ENCODE data around the gene RWDD4.

- no peak for TF ChIP-seq POLR2A (IDR thresholded peaks at IDR 0.05)
- TF ChIP-seq, protein P1, sequence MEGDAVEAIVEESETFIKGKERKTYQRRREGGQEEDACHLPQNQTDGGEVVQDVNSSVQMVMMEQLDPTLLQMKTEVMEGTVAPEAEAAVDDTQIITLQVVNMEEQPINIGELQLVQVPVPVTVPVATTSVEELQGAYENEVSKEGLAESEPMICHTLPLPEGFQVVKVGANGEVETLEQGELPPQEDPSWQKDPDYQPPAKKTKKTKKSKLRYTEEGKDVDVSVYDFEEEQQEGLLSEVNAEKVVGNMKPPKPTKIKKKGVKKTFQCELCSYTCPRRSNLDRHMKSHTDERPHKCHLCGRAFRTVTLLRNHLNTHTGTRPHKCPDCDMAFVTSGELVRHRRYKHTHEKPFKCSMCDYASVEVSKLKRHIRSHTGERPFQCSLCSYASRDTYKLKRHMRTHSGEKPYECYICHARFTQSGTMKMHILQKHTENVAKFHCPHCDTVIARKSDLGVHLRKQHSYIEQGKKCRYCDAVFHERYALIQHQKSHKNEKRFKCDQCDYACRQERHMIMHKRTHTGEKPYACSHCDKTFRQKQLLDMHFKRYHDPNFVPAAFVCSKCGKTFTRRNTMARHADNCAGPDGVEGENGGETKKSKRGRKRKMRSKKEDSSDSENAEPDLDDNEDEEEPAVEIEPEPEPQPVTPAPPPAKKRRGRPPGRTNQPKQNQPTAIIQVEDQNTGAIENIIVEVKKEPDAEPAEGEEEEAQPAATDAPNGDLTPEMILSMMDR (IDR thresholded peaks at IDR 0.05) = no peak
Measured at GRCh38 chr4:183635741-183636140, 23.2 kb downstream of the RWDD4 start.
